ENCODE measurements around the gene LYRM4. TPM values are rescaled to one million over a fixed set of nuclear protein-coding genes. Genes with fewer than 3 reads are reported as not detected.

LYRM4 gene
- total and polyA plus RNA-seq, 2 donors (not counting 1 experiment from before 2014, with no cell fraction given): 14.5 to 31.9 TPM

DNA sequence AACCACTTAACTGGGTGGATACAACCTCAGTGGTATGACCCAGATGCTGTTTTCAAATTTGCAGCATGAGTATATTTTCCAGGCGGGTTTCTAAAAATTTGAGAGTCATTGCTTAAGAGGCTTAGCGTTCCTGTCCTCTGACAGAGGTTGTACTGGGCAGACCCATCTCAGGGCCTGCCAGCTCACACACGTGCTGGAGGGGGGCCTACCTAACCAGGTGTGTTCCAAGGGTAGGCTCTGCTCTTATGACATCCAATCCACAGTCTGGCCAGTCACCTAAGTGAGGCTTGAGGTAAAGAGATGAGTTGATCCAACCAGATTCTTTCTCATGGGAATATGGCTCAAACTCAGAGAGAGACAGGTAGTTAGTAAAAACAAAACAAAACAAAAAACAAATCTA lies 1.3 kb downstream of the LYRM4 start:
- H3K4me2 ChIP-seq (ENCODE audit: extremely low read depth, insufficient read depth, low read length): peak overlapping the region; percentile 64
- no peaks in the 10 kb centered on the region for H3K9me3 ChIP-seq (ENCODE audit: control insufficient read depth, insufficient read depth, low read depth, low read length)
- no peaks in the 10 kb centered on the region for H4K20me1 ChIP-seq (ENCODE audit: control insufficient read depth, extremely low read depth, insufficient read depth, low read length)
- peaks cover 7% of the 10 kb centered on the region for H3K79me2 ChIP-seq (ENCODE audit: control insufficient read depth, insufficient read depth, low read length)
- no peak for DNase-seq (ENCODE audit: low read depth in 2 of 2)
- H3K9ac ChIP-seq (ENCODE audit: insufficient read depth, low read length): no peak overlapping the region
- H3K4me1 ChIP-seq (ENCODE audit: control insufficient read depth, extremely low read depth, insufficient read depth, low read length): no peaks in the 10 kb centered on the region
- no peak overlapping the region for H2AFZ ChIP-seq (ENCODE audit: low read length)
- no peaks in the 10 kb centered on the region for H3K36me3 ChIP-seq (ENCODE audit: control insufficient read depth, insufficient read depth, low read length)
- no peaks in the 10 kb centered on the region for H3K27me3 ChIP-seq (ENCODE audit: control insufficient read depth, insufficient read depth, low read length)
- no peak overlapping the region for H3K27ac ChIP-seq (ENCODE audit: insufficient read depth, low read length)
- TF ChIP-seq, protein P1, sequence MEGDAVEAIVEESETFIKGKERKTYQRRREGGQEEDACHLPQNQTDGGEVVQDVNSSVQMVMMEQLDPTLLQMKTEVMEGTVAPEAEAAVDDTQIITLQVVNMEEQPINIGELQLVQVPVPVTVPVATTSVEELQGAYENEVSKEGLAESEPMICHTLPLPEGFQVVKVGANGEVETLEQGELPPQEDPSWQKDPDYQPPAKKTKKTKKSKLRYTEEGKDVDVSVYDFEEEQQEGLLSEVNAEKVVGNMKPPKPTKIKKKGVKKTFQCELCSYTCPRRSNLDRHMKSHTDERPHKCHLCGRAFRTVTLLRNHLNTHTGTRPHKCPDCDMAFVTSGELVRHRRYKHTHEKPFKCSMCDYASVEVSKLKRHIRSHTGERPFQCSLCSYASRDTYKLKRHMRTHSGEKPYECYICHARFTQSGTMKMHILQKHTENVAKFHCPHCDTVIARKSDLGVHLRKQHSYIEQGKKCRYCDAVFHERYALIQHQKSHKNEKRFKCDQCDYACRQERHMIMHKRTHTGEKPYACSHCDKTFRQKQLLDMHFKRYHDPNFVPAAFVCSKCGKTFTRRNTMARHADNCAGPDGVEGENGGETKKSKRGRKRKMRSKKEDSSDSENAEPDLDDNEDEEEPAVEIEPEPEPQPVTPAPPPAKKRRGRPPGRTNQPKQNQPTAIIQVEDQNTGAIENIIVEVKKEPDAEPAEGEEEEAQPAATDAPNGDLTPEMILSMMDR (conservative IDR thresholded peaks at IDR 0.05 in 1 of 2, IDR thresholded peaks at IDR 0.05 in 1 of 2; ENCODE audit: low read depth in 1 of 2, low read length in 2 of 2): no peak
- TF ChIP-seq EZH2 (IDR thresholded peaks at IDR 0.05; ENCODE audit: low read length, missing control alignments): no peak
- peak overlapping the region in 3 of 4 experiments; percentile 66 to 98 (median 70) for H3K4me3 ChIP-seq (replicated peaks in 1 of 4; ENCODE audit: control extremely low read depth in 1 of 4, insufficient read depth in 1 of 4, low read depth in 3 of 4, low read length in 4 of 4)

DNA sequence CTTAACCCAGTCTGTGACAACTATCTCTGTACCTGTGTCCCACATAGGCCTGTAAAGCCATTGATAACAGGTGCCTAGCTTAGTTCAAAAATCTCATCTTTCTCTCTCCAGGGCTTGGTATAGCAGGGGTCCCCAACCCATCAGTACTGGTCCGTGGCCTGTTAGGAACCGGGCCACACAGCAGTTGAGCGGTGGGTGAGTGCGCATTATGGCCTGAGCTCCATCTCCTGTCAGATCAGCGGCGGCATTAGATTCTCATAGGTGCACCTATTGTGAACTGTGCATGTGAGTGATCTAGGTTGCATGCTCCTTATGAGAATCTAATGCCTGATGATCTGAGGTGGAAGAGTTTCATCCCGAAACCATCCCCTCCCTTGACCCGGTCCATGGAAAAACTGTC lies 3.4 kb downstream of the LYRM4 start:
- no peak for DNase-seq (ENCODE audit: low read depth in 2 of 2)
- no peaks in the 10 kb centered on the region for H3K27me3 ChIP-seq (ENCODE audit: control insufficient read depth, insufficient read depth, low read length)
- no peak overlapping the region for H3K4me2 ChIP-seq (ENCODE audit: extremely low read depth, insufficient read depth, low read length)
- H3K4me1 ChIP-seq (ENCODE audit: control insufficient read depth, extremely low read depth, insufficient read depth, low read length): no peaks in the 10 kb centered on the region
- peaks cover 4% of the 10 kb centered on the region for H3K79me2 ChIP-seq (ENCODE audit: control insufficient read depth, insufficient read depth, low read length)
- H3K36me3 ChIP-seq (ENCODE audit: control insufficient read depth, insufficient read depth, low read length): no peaks in the 10 kb centered on the region
- no peak overlapping the region for H3K9ac ChIP-seq (ENCODE audit: insufficient read depth, low read length)
- H3K9me3 ChIP-seq (ENCODE audit: control insufficient read depth, insufficient read depth, low read depth, low read length): no peaks in the 10 kb centered on the region
- no peak overlapping the region for H2AFZ ChIP-seq (ENCODE audit: low read length)
- H3K4me3 ChIP-seq (replicated peaks in 1 of 4; ENCODE audit: control extremely low read depth in 1 of 4, insufficient read depth in 1 of 4, low read depth in 3 of 4, low read length in 4 of 4): no peak overlapping the region
- H3K27ac ChIP-seq (ENCODE audit: insufficient read depth, low read length): no peak overlapping the region
- TF ChIP-seq EZH2 (IDR thresholded peaks at IDR 0.05; ENCODE audit: low read length, missing control alignments): no peak
- TF ChIP-seq, protein P1 (conservative IDR thresholded peaks at IDR 0.05 in 1 of 2, IDR thresholded peaks at IDR 0.05 in 1 of 2; ENCODE audit: low read depth in 1 of 2, low read length in 2 of 2): no peak
- no peaks in the 10 kb centered on the region for H4K20me1 ChIP-seq (ENCODE audit: control insufficient read depth, extremely low read depth, insufficient read depth, low read length)

DNA sequence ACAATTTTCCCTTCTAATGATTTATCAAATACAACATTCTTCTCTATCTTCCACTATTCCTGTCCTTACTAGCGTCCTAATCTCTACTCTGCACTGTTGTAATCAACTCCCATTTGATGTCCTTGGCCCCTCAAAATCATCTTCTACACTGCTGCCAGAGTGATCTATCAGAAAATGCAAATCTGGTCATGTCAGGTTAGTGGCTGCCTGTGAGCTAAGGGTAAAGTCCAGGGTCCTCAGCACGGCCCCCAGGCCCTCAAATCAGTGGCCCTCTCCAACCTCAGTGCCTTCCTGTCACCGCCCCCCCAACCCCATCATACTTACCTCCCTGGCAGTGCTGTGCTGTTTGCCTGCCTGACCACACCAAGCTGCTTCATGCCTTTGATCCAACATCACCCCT lies 3.8 kb downstream of the LYRM4 start:
- TF ChIP-seq EZH2 (IDR thresholded peaks at IDR 0.05; ENCODE audit: low read length, missing control alignments): no peak
- TF ChIP-seq, protein P1 (conservative IDR thresholded peaks at IDR 0.05 in 1 of 2, IDR thresholded peaks at IDR 0.05 in 1 of 2; ENCODE audit: low read depth in 1 of 2, low read length in 2 of 2): no peak
- no peaks in the 10 kb centered on the region for H3K36me3 ChIP-seq (ENCODE audit: control insufficient read depth, insufficient read depth, low read length)
- DNase-seq (ENCODE audit: low read depth in 2 of 2): no peak
- H3K27ac ChIP-seq (ENCODE audit: insufficient read depth, low read length): no peak overlapping the region
- H3K79me2 ChIP-seq (ENCODE audit: control insufficient read depth, insufficient read depth, low read length): peaks cover 4% of the 10 kb centered on the region
- no peaks in the 10 kb centered on the region for H3K9me3 ChIP-seq (ENCODE audit: control insufficient read depth, insufficient read depth, low read depth, low read length)
- no peak overlapping the region for H3K9ac ChIP-seq (ENCODE audit: insufficient read depth, low read length)
- no peak overlapping the region for H2AFZ ChIP-seq (ENCODE audit: low read length)
- no peaks in the 10 kb centered on the region for H3K27me3 ChIP-seq (ENCODE audit: control insufficient read depth, insufficient read depth, low read length)
- no peaks in the 10 kb centered on the region for H3K4me1 ChIP-seq (ENCODE audit: control insufficient read depth, extremely low read depth, insufficient read depth, low read length)
- H4K20me1 ChIP-seq (ENCODE audit: control insufficient read depth, extremely low read depth, insufficient read depth, low read length): no peaks in the 10 kb centered on the region
- no peak overlapping the region for H3K4me3 ChIP-seq (replicated peaks in 1 of 4; ENCODE audit: control extremely low read depth in 1 of 4, insufficient read depth in 1 of 4, low read depth in 3 of 4, low read length in 4 of 4)
- H3K4me2 ChIP-seq (ENCODE audit: extremely low read depth, insufficient read depth, low read length): no peak overlapping the region
